MCF 10A (cell line): ENCODE data around the gene CLVS2. TPM values are rescaled to one million over a fixed set of nuclear protein-coding genes. Genes with fewer than 3 reads are reported as not detected.

Source experiments
- BruUV-seq: library from RNA; stranded (reverse); fragments of 400-500 nt; replicated peaks from 2 replicates; lab custom pipeline; 2021; lab: Mats Ljungman, UMichigan
- CTCF ChIA-PET: fragments of 300-600 bp; sonication (Branson Sonifier 250); formaldehyde crosslinking; extraction: SDS; loops from one replicate; lab custom pipeline; 2021; ENCODE audit warnings: antibody characterized with exemption, inconsistent platforms; lab: Yijun Ruan, JAX
- POLR2A ChIA-PET: fragments of 300-600, 350-650 bp; sonication (Branson Sonifier 250); formaldehyde crosslinking; extraction: SDS; loops from one replicate; lab custom pipeline; 2020; ENCODE audit warnings: antibody characterized with exemption, inconsistent platforms; lab: Yijun Ruan, JAX
- DNase-seq: peaks from one replicate; pipeline ENCODE4 v3.0.0-alpha.2; 2018; ENCODE audit not compliant: unreplicated experiment
- H3K27ac Mint-ChIP-seq: one replicate; pipeline ENCODE4 v1.8.0; 2022; ENCODE audit warnings: mild to moderate bottlenecking, low read depth, mixed read lengths; ENCODE audit not compliant: unreplicated experiment
- H3K27me3 Mint-ChIP-seq: one replicate; pipeline ENCODE4 v1.8.0; 2022; ENCODE audit warnings: mixed read lengths; ENCODE audit not compliant: insufficient read depth, unreplicated experiment
- H3K36me3 Mint-ChIP-seq: one replicate; pipeline ENCODE4 v1.8.0; 2022; ENCODE audit warnings: mild to moderate bottlenecking, moderate library complexity, mixed read lengths; ENCODE audit not compliant: insufficient read depth, unreplicated experiment
- H3K4me1 Mint-ChIP-seq: one replicate; pipeline ENCODE4 v1.8.0; 2022; ENCODE audit warnings: mixed read lengths; ENCODE audit not compliant: insufficient read depth, unreplicated experiment
- H3K4me3 Mint-ChIP-seq: one replicate; pipeline ENCODE4 v1.8.0; 2022; ENCODE audit warnings: mild to moderate bottlenecking, moderate library complexity, mixed read lengths; ENCODE audit not compliant: unreplicated experiment
- H3K9me3 Mint-ChIP-seq: one replicate; pipeline ENCODE4 v1.8.0; 2022; ENCODE audit warnings: mixed read lengths; ENCODE audit not compliant: unreplicated experiment
- CTCF ChIP-seq: fragments of 200-600 bp; IDR thresholded peaks from one replicate; pipeline ENCODE4 v1.8.0; 2022; ENCODE audit warnings: antibody characterized with exemption, mild to moderate bottlenecking; ENCODE audit not compliant: unreplicated experiment
- intact Hi-C: fragments of 100-400 bp; cut with micrococcal nuclease; formaldehyde crosslinking; loops from 2 replicates; pipeline ENCODE4 v1.14.1; 2022
- total RNA-seq: library from RNA; stranded (reverse); gene quantifications from 2 replicates; pipeline ENCODE4 v1.2.3, GENCODE V29; 2022

The CLVS2 gene
- total RNA-seq, 1 experiment from 2014 or later = not detected

DNA sequence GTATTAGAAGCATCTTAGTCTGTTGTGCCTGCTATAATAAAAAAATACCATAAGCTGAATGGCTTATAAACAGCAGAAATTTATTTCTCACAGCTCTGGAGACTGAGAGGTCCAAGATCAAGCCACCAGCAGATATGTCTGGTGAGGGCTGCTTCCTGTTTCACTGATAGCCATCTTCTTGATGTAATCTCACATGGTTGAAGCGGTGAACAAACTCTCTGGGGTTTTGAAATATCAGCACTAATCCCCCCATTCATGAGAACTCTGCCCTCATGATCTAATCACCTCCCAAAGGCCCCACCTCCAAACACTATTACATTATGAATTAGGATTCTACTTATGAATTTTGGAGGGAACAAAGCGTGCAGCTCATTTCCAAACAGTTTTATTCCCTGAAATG lies 11.6 kb upstream of the CLVS2 start:
- Mint-ChIP-seq H3K9me3 (peaks cover 7% of the 10 kb centered on the region), H3K4me1 (no peaks in the 10 kb centered on the region), H3K27me3 (no peaks in the 10 kb centered on the region), H3K27ac (no peak overlapping the region), H3K36me3 (no peaks in the 10 kb centered on the region), H3K4me3 (no peak overlapping the region)
- BruUV-seq = no TSS peak
- intact Hi-C loops = no loop called here
- no peak for DNase-seq
- ChIA-PET CTCF (no interaction called here), POLR2A (no interaction called here)
- no peak for TF ChIP-seq CTCF

GRCh38 chr6:122994256-122994655 lies 1.8 kb upstream of the CLVS2 start:
- intact Hi-C loops = no loop called here
- H3K4me3 Mint-ChIP-seq = no peak overlapping the region
- no peaks in the 10 kb centered on the region for H3K4me1 Mint-ChIP-seq
- CTCF ChIA-PET = interaction anchor here (1.0 kb wide), 1 partner anchor 31 kb away, joined by 3 read pairs; no protein-coding TSS in a partner anchor
- peaks cover 10% of the 10 kb centered on the region for H3K9me3 Mint-ChIP-seq
- H3K36me3 Mint-ChIP-seq = no peaks in the 10 kb centered on the region
- TF ChIP-seq CTCF = no peak
- POLR2A ChIA-PET = no interaction called here
- no peak for DNase-seq
- no TSS peak for BruUV-seq
- H3K27ac Mint-ChIP-seq = no peak overlapping the region
- H3K27me3 Mint-ChIP-seq = no peaks in the 10 kb centered on the region

GRCh38 chr6:122996794-122997505 lies 915 bp downstream of the CLVS2 start:
- intact Hi-C loops = no loop called here
- Mint-ChIP-seq H3K4me3 (no peak overlapping the region), H3K9me3 (peaks cover 9% of the 10 kb centered on the region), H3K27me3 (no peaks in the 10 kb centered on the region), H3K4me1 (no peaks in the 10 kb centered on the region), H3K27ac (no peak overlapping the region), H3K36me3 (no peaks in the 10 kb centered on the region)
- POLR2A ChIA-PET = no interaction called here
- no TSS peak for BruUV-seq
- CTCF ChIA-PET = interaction anchor here (0.7 to 0.8 kb wide), 2 partner anchors 27 to 128 kb away, joined by 3 read pairs; no protein-coding TSS in a partner anchor
- no peak for TF ChIP-seq CTCF
- no peak for DNase-seq

DNA sequence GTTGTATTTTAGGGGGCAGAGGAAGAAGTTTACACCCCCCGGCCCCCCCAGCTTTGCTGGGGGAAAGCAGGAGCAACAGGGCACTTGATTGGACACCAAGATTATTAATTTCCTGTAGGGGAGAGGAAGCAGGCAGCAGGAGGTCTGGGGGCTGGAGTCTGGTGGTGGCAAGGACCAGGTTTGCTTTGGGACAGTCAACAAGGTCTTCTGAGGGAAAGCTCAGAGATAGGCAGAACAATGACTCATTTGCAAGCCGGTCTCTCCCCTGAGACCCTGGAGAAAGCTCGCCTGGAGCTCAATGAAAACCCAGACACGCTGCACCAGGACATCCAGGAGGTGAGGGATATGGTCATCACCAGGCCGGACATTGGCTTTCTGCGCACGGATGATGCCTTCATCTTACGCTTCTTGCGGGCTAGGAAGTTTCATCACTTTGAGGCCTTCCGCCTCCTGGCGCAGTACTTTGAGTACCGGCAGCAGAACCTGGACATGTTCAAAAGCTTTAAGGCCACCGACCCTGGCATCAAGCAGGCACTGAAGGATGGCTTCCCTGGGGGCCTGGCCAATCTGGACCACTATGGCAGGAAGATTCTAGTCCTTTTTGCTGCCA lies 1.6 kb downstream of the CLVS2 start:
- Mint-ChIP-seq H3K27ac (no peak overlapping the region), H3K4me3 (no peak overlapping the region), H3K36me3 (no peaks in the 10 kb centered on the region), H3K9me3 (peaks cover 9% of the 10 kb centered on the region), H3K4me1 (no peaks in the 10 kb centered on the region), H3K27me3 (no peaks in the 10 kb centered on the region)
- TF ChIP-seq CTCF = no peak
- POLR2A ChIA-PET = no interaction called here
- CTCF ChIA-PET = interaction anchor here (0.7 to 0.8 kb wide), 2 partner anchors 26 to 129 kb away, joined by 3 read pairs; no protein-coding TSS in a partner anchor
- intact Hi-C loops = no loop called here
- no TSS peak for BruUV-seq
- DNase-seq = no peak
